PC-9 (cell line): ENCODE results near the gene RTL10. TPM values are rescaled to one million over a fixed set of nuclear protein-coding genes. Genes with fewer than 3 reads are reported as not detected.

Source experiments
- BruUV-seq: library from RNA; stranded (reverse); fragments of 400-500 nt; replicated peaks from 2 replicates; lab custom pipeline; 2021; lab: Mats Ljungman, UMichigan
- CTCF ChIA-PET: fragments of 300-600 bp; sonication (Branson Sonifier 250); formaldehyde crosslinking; loops from one replicate; lab custom pipeline; 2022; ENCODE audit warnings: antibody characterized with exemption; lab: Charles Lee
- POLR2A ChIA-PET: fragments of 300-600 bp; sonication (Branson Sonifier 250); formaldehyde crosslinking; loops from one replicate; lab custom pipeline; 2022; ENCODE audit warnings: antibody characterized with exemption; ENCODE audit not compliant: unreplicated experiment; lab: Charles Lee
- DNase-seq, 2 experiments: peaks; one replicate each; pipeline versions ENCODE4 v3.0.0 to v3.0.0-alpha.2; 2015 to 2022; ENCODE audit warnings: mixed read lengths in 1 of 2
- H2AFZ ChIP-seq: fragments of 200-600 bp; sonication (generic); 2 replicates; pipeline ENCODE4 v1.8.1; 2017; ENCODE audit warnings: antibody characterized with exemption
- H3F3A ChIP-seq: fragments of 200-600 bp; sonication (generic); 2 replicates; pipeline ENCODE4 v1.8.1; 2017; ENCODE audit warnings: antibody characterized with exemption, mild to moderate bottlenecking, low read depth; ENCODE audit not compliant: insufficient read depth
- H3K27ac ChIP-seq: fragments of 200-600 bp; sonication (generic); 2 replicates; pipeline ENCODE4 v1.6.1; 2016; ENCODE audit warnings: mixed run types
- H3K27me3 ChIP-seq: fragments of 200-600 bp; sonication (generic); 2 replicates; pipeline ENCODE4 v1.6.1; 2016; ENCODE audit warnings: low read depth, mixed run types; ENCODE audit not compliant: insufficient read depth
- H3K36me3 ChIP-seq: fragments of 200-600 bp; sonication (generic); 2 replicates; pipeline ENCODE4 v1.6.1; 2016; ENCODE audit warnings: low read depth, mixed run types
- H3K4me1 ChIP-seq: fragments of 200-600 bp; sonication (generic); replicated peaks from 2 replicates; pipeline ENCODE4 v1.6.1; 2016; ENCODE audit warnings: mixed run types; ENCODE audit not compliant: insufficient read depth
- H3K4me2 ChIP-seq: fragments of 200-600 bp; sonication (generic); 2 replicates; pipeline ENCODE4 v1.6.1; 2017; ENCODE audit warnings: mixed run types
- H3K4me3 ChIP-seq: fragments of 200-600 bp; sonication (generic); 2 replicates; pipeline ENCODE4 v1.6.1; 2016; ENCODE audit warnings: mixed run types
- H3K79me2 ChIP-seq: fragments of 200-600 bp; sonication (generic); 2 replicates; pipeline ENCODE4 v1.6.1; 2017; ENCODE audit warnings: low read depth, mixed run types
- H3K9me2 ChIP-seq: fragments of 200-600 bp; sonication (generic); 2 replicates; pipeline ENCODE4 v1.8.1; 2017; ENCODE audit warnings: mild to moderate bottlenecking; ENCODE audit not compliant: insufficient read depth
- H3K9me3 ChIP-seq: fragments of 200-600 bp; sonication (generic); 2 replicates; pipeline ENCODE4 v1.8.1; 2016; ENCODE audit warnings: low read depth; ENCODE audit not compliant: insufficient read depth
- H4K20me1 ChIP-seq: fragments of 200-600 bp; sonication (generic); 2 replicates; pipeline ENCODE4 v1.8.1; 2017; ENCODE audit not compliant: insufficient read depth
- CTCF ChIP-seq: fragments of 200-600 bp; sonication (generic); conservative IDR thresholded peaks from 2 replicates; pipeline ENCODE4 v1.6.1; 2017; ENCODE audit warnings: mixed run types, antibody characterized with exemption, mild to moderate bottlenecking, moderate library complexity
- EZH2 ChIP-seq: fragments of 200-600 bp; sonication (generic); IDR thresholded peaks from 2 replicates; pipeline ENCODE4 v1.8.0; 2017; ENCODE audit warnings: antibody characterized with exemption, low read depth
- intact Hi-C: fragments of 100-400 bp; cut with micrococcal nuclease; formaldehyde crosslinking; loops from one replicate; pipeline ENCODE4 v1.10.0; 2022; ENCODE audit not compliant: unreplicated experiment
- total RNA-seq: library from RNA; stranded (reverse); gene quantifications from 2 replicates; pipeline ENCODE4 v1.2.3, GENCODE V29; 2021

The RTL10 gene
- total RNA-seq, 1 experiment from 2014 or later: 23.5 TPM

GRCh38 chr22:19857382-19857781 lies 2.7 kb upstream of the RTL10 start:
- DNase-seq: no peak
- CTCF ChIA-PET: no interaction called here
- H3K4me1 ChIP-seq: peaks cover 15% of the 10 kb centered on the region
- no peak overlapping the region for H3K4me2 ChIP-seq
- no peak overlapping the region for H2AFZ ChIP-seq
- intact Hi-C loops: no loop called here
- H3K79me2 ChIP-seq: peaks cover 35% of the 10 kb centered on the region
- POLR2A ChIA-PET: no interaction called here
- H3K27ac ChIP-seq: no peak overlapping the region
- H3K36me3 ChIP-seq: no peaks in the 10 kb centered on the region
- no peaks in the 10 kb centered on the region; the same call in 1 of the 2 replicates for H4K20me1 ChIP-seq
- H3K9me3 ChIP-seq: no peaks in the 10 kb centered on the region
- TF ChIP-seq CTCF (no peak), EZH2 (no peak)
- no peaks in the 10 kb centered on the region for H3K27me3 ChIP-seq
- no peak overlapping the region for H3K4me3 ChIP-seq
- no peaks in the 10 kb centered on the region for H3F3A ChIP-seq
- no TSS peak for BruUV-seq
- H3K9me2 ChIP-seq: no peaks in the 10 kb centered on the region

DNA sequence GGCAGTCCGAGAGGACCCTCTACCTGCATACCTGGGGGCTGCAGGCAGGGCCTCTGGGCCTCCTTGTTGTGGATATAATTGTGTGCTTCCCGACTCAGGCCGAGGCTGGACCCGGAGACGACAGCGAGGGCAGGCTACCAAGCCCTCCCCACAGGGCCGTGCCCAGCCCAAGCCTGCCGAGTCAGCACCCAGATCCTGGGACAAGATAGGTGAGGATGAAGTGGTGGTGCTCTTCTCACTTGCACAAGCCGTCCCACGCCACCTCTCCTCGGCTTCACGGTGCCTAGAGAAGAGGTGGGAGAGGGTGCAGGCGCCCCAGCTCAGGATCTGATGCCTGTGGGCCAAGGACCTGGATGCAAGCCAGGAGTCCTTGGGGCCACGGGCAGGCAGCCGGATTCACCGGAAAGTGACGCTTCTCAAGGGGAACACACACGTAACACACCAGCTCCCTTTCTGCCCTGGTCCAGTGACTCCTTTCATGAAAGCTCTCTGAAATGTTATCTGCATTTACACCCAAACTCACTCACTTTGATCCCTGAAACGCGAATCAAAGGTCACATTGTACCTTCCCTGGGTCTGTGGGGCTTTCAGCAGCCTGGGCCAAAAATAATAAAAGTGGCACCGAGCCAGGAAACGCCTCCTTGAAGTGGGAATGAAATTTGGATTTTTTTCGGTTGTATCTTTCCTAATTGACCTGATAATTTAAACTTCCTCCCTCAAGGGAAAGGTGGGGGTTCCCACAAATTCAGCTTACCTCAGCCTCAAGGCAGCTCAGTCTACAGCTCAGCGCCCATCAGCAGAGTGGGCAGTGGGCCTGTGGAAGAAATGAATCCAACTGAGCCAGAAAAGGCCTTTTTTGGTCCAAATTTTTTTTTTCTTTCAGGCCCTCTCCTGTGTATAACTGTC lies 1.1 kb upstream of the RTL10 start:
- Histone ChIP-seq H3K4me1 (peaks cover 25% of the 10 kb centered on the region), H3K9me2 (no peaks in the 10 kb centered on the region), H3K79me2 (peaks cover 51% of the 10 kb centered on the region), H2AFZ (peak overlapping the region; percentile 82), H3K9me3 (no peaks in the 10 kb centered on the region), H3K27ac (peak overlapping the region; percentile 18; the same call in 1 of the 2 replicates), H3K4me2 (peak overlapping the region; percentile 89), H3K36me3 (no peaks in the 10 kb centered on the region), H4K20me1 (no peaks in the 10 kb centered on the region; the same call in 1 of the 2 replicates), H3K27me3 (no peaks in the 10 kb centered on the region), H3K4me3 (peak overlapping the region; percentile 96), H3F3A (no peaks in the 10 kb centered on the region; the same call in 1 of the 2 replicates)
- DNase-seq: peak; percentile 47 to 51
- intact Hi-C loops: loop anchor here (2.0 kb wide), 1 partner anchor 25 kb away; no protein-coding TSS in a partner anchor
- BruUV-seq: TSS peak; percentile 48
- ChIA-PET CTCF (no interaction called here), POLR2A (interaction anchor here (0.7 kb wide), 1 partner anchor 20 kb away, joined by 3 read pairs; no protein-coding TSS in a partner anchor)
- TF ChIP-seq CTCF (no peak), EZH2 (no peak)

DNA sequence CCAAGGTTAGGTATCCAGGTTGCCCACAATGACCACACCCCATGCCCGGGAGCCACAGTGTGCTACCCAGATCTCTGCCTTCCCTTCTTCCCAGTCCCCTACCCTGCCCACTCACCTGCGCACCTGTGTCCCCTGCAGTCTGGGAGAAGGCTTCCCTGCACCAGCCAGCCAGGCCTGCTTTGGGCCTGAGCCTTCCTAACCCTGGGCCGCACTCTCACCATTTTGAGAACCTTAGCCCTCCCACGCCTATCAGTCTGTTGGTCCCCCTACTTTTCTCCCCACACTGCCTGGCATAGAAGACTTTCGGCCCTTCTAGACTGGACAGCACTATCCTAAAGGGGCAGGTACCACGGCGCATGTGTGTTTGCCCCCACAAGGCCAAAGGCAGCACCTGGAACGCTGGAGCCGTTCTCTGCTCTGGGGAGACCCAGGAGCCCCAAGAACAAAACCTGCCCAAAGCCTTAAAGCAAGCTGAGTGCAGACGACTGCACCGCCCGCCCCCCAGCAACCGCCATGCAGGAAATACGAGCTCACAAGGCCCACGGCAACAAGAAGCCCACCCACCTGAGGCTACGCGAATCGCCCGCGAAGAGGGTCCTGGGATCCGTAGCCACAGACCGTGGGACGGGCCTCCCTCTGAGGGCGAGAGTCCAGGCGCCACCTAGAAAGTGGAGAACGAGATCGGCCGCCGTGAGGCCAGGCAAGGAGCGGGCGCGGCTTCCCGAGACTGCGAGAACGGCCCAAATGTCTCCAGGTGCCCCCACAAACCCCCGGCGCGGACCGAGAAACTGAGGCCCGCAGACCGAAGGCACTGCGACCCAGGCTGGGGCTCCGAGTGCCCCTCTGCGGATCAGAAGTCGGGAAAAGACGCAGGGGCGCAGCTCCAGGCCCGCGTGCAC lies 546 bp downstream of the RTL10 start:
- Histone ChIP-seq H4K20me1 (no peaks in the 10 kb centered on the region; the same call in 1 of the 2 replicates), H3K27ac (no peak overlapping the region), H2AFZ (peak overlapping the region; percentile 86), H3K9me2 (no peaks in the 10 kb centered on the region), H3K4me2 (peak overlapping the region; percentile 87), H3K79me2 (peaks cover 55% of the 10 kb centered on the region), H3K4me3 (peak overlapping the region; percentile 96), H3K4me1 (peaks cover 41% of the 10 kb centered on the region), H3K9me3 (no peaks in the 10 kb centered on the region), H3F3A (peaks cover 13% of the 10 kb centered on the region), H3K36me3 (no peaks in the 10 kb centered on the region), H3K27me3 (no peaks in the 10 kb centered on the region)
- TF ChIP-seq EZH2 (no peak), CTCF (no peak)
- no peak for DNase-seq
- intact Hi-C loops: loop anchor here (2.0 to 5.0 kb wide), 2 partner anchors 27 to 87 kb away; no protein-coding TSS in a partner anchor
- BruUV-seq: TSS peak; percentile 64
- POLR2A ChIA-PET: interaction anchor here (0.6 kb wide), 1 partner anchor 426 kb away, joined by 6 read pairs; no protein-coding TSS in a partner anchor
- CTCF ChIA-PET: no interaction called here
